GM12874 (cell line): ENCODE results near the gene TM9SF3.

Source experiments
- TF ChIP-seq, protein P1 (sequence below): IDR thresholded peaks from 2 replicates; pipeline ENCODE4 v1.5.1; 2011; ENCODE audit warnings: low read depth, mild to moderate bottlenecking, control low read depth, low read length, moderate library complexity; ENCODE audit not compliant: insufficient read depth

TM9SF3 gene

DNA sequence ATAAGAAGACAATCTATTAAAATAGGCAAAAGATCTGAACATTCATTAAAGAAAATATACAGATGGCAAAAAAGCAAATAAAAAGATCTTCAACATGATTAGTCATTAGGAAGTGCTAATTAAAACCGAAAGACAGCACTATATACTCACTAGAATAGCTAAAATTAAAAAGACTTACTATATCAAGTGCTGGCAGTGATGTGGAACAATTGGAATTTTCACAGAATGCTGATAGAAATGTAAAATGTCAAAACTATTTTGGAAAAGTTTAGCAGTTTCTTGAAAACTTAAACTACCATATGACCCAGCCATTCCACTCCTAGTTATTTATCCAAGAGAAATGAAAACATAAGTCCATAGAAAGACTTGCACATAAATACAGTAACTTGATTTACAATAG lies 48.1 kb downstream of the TM9SF3 start:
- TF ChIP-seq, protein P1, sequence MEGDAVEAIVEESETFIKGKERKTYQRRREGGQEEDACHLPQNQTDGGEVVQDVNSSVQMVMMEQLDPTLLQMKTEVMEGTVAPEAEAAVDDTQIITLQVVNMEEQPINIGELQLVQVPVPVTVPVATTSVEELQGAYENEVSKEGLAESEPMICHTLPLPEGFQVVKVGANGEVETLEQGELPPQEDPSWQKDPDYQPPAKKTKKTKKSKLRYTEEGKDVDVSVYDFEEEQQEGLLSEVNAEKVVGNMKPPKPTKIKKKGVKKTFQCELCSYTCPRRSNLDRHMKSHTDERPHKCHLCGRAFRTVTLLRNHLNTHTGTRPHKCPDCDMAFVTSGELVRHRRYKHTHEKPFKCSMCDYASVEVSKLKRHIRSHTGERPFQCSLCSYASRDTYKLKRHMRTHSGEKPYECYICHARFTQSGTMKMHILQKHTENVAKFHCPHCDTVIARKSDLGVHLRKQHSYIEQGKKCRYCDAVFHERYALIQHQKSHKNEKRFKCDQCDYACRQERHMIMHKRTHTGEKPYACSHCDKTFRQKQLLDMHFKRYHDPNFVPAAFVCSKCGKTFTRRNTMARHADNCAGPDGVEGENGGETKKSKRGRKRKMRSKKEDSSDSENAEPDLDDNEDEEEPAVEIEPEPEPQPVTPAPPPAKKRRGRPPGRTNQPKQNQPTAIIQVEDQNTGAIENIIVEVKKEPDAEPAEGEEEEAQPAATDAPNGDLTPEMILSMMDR = no peak

DNA sequence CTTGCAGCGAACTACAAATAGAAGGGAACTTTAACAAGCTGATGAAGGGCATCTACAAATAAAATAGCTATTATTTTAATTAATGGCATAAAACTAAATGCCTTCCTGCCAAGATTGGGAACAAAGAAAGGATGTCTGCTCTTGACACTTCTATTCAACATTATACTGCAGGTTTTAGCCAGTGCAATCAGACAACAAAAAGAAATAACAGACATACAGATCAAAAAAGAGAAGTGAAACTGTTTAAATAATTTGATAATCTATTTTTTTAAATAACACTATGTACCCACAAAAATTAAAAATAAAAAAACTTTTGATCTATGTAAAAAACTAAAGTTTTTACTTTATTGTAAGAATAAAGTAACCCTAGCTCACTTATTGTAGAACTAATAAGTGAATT lies 50.7 kb downstream of the TM9SF3 start:
- TF ChIP-seq, protein P1 = no peak

DNA sequence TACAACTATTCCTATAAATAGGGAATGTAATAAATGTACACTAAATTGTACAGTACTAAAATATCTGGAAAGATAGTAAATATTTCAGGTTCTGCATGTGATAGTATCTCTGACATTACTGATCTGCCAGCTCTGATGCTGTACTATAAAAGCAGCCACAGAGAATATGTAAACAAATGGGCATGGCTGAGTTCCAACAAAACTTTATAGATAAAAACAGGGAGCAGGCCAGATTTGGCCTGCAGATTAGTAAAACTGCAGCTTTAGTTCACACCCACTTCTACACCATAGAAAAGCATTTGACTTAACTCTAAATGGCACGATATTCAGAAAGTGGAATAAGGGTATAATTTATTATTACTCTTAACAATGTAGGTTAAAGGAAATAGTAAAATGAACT lies 54.3 kb downstream of the TM9SF3 start:
- TF ChIP-seq, protein P1 = no peak

DNA sequence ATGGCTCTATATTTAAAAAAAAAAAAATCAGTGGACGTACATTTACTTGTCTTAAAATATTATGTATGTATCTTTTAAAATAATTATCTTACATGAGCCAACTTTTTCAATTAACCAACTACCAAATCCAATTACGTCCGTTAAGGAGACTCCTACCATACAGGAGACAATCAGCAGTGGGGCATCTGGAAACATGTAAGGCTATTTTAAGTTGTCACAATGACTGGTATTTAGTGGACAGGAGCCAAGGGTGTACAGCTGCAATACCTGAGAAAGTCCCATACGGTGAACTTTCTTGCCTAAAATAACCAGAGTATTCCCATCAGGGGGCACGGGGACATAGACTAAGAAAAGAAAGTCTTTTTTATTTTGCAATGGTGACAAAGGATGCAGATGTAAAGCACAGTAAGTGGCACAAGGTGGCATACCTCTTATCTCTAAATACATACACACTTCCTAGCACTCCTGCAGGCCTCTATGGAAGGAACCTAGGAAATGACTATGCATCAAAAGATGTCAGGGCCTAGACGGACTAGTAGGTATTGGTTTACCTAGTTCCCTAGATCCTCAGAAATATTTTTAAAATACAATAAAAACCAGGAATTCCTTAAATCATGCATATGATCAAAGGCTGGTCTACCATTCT lies 57.1 kb downstream of the TM9SF3 start:
- TF ChIP-seq, protein P1 = no peak

DNA sequence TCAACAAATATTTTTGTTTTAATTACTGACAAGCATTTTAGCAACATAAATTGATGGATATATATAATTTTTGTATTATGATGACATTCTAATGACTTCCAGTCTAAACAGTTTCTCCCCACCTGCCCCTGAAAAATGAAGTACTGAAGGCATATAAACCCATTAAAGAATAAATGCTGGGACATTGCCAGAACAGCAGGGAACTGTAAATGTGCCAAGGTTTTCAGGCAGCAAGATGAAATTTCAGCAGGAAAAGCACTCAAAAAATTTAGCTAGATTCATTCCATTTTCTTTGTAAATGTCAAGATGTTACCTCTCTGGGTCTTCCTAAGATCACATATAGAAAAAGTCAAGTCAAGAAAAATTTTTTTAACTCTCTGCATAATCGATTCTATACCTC lies 62.1 kb downstream of the TM9SF3 start:
- TF ChIP-seq, protein P1 = no peak

DNA sequence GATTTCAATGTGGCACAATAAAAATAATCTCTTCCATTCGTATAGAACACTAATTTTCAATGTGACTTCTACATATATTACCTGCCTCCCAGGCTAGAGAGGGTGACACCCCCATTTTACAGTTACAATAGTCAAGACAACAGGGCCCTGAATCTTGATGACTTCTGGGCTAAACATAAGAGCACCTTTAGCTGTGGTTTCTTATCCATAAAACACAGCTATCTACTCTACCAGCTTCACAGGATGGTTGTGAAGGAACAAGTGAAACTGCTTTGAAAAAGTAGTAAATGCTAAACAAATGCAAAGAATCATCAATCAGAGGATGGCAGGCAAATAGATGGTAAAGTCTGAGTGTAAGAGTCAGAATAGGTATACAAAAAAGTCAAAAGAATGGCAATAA lies 69.5 kb downstream of the TM9SF3 start:
- TF ChIP-seq, protein P1 = no peak

DNA sequence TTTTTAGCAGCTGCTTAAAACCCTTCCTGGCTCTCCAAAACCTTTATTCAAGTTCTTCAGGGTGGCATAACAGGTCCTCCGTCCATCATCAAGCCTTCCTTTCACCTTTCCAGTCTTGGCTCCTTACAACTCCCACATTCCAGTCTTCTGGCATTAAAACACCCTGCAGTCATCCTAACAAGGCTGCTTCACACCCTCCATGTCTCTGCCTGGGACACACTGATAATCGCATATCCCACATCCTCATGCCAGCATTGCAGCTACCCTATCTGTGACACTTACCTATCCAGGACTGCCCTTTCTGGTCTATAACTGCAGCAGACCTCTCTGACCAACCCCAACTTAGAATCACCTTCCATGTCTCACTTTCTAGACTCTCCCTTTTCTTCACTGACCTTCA lies 70.5 kb downstream of the TM9SF3 start:
- TF ChIP-seq, protein P1 = no peak
